H9 (cell line): ENCODE measurements around the gene KRTAP10-5. TPM values are rescaled to one million over a fixed set of nuclear protein-coding genes. Genes with fewer than 3 reads are reported as not detected.

Source experiments
- DNase-seq: peaks from one replicate; pipeline ENCODE4 v3.0.0-alpha.2; 2017
- H2AFZ ChIP-seq: one replicate; pipeline ENCODE4 v1.6.1; 2013; ENCODE audit warnings: mild to moderate bottlenecking, low read length, control low read depth, moderate library complexity
- H2AK5ac ChIP-seq: 2 replicates; pipeline ENCODE4 v1.6.1; 2013; ENCODE audit warnings: low read length, control low read depth, mixed read lengths; ENCODE audit not compliant: insufficient read length
- H2BK120ac ChIP-seq: one replicate; pipeline ENCODE4 v1.6.1; 2013; ENCODE audit warnings: low read depth, mild to moderate bottlenecking, low read length, control low read depth, inconsistent platforms; ENCODE audit not compliant: poor library complexity, severe bottlenecking
- H2BK12ac ChIP-seq: 2 replicates; pipeline ENCODE4 v1.6.1; 2013; ENCODE audit warnings: low read length, control low read depth, mixed read lengths, low read depth; ENCODE audit not compliant: insufficient read length
- H2BK15ac ChIP-seq: 2 replicates; pipeline ENCODE4 v1.6.1; 2013; ENCODE audit warnings: low read depth, low read length, control low read depth
- H2BK20ac ChIP-seq: one replicate; pipeline ENCODE4 v1.6.1; 2013; ENCODE audit warnings: low read depth, mild to moderate bottlenecking, low read length, control low read depth, inconsistent platforms; ENCODE audit not compliant: poor library complexity, severe bottlenecking
- H2BK5ac ChIP-seq: 2 replicates; pipeline ENCODE4 v1.6.1; 2013; ENCODE audit warnings: low read length, control low read depth, mixed read lengths; ENCODE audit not compliant: insufficient read length
- H3K14ac ChIP-seq: 2 replicates; pipeline ENCODE4 v1.6.1; 2013; ENCODE audit warnings: low read length, control low read depth; ENCODE audit not compliant: insufficient read depth
- H3K18ac ChIP-seq: 2 replicates; pipeline ENCODE4 v1.6.1; 2013; ENCODE audit warnings: low read depth, mild to moderate bottlenecking, mixed read lengths, low read length, control low read depth; ENCODE audit not compliant: insufficient read length
- H3K23ac ChIP-seq: 2 replicates; pipeline ENCODE4 v1.6.1; 2013; ENCODE audit warnings: low read length, control low read depth, mixed read lengths, low read depth; ENCODE audit not compliant: insufficient read length
- H3K23me2 ChIP-seq: 2 replicates; pipeline ENCODE4 v1.6.1; 2013; ENCODE audit warnings: low read depth, mild to moderate bottlenecking, mixed read lengths, low read length, control low read depth; ENCODE audit not compliant: insufficient read length, poor library complexity, severe bottlenecking
- H3K27ac ChIP-seq: 2 replicates; pipeline ENCODE4 v1.5.1; 2013; ENCODE audit warnings: low read length, control low read depth, mixed read lengths, low read depth; ENCODE audit not compliant: insufficient read length
- H3K27me3 ChIP-seq: 2 replicates; pipeline ENCODE4 v1.6.1; 2013; ENCODE audit warnings: low read length, control low read depth, inconsistent platforms; ENCODE audit not compliant: insufficient read depth
- H3K4ac ChIP-seq: 2 replicates; pipeline ENCODE4 v1.6.1; 2013; ENCODE audit warnings: low read depth, mild to moderate bottlenecking, control low read depth, inconsistent platforms, low read length, moderate library complexity
- H3K4me1 ChIP-seq: 2 replicates; pipeline ENCODE4 v1.6.1; 2013; ENCODE audit warnings: low read length, control low read depth, inconsistent platforms; ENCODE audit not compliant: insufficient read depth
- H3K4me2 ChIP-seq: 2 replicates; pipeline ENCODE4 v1.6.1; 2013; ENCODE audit warnings: low read length, control low read depth, mixed read lengths; ENCODE audit not compliant: insufficient read length, insufficient read depth
- H3K56ac ChIP-seq: 2 replicates; pipeline ENCODE4 v1.6.1; 2013; ENCODE audit warnings: low read depth, mild to moderate bottlenecking, mixed read lengths, low read length, control low read depth; ENCODE audit not compliant: insufficient read length
- H3K79me1 ChIP-seq: 2 replicates; pipeline ENCODE4 v1.6.1; 2013; ENCODE audit warnings: low read depth, mild to moderate bottlenecking, moderate library complexity, low read length, control low read depth, inconsistent platforms; ENCODE audit not compliant: insufficient read depth, poor library complexity, severe bottlenecking
- H3K79me2 ChIP-seq: 2 replicates; pipeline ENCODE4 v1.6.1; 2013; ENCODE audit warnings: low read length, control low read depth, inconsistent platforms; ENCODE audit not compliant: insufficient read depth
- H3K9ac ChIP-seq: 2 replicates; pipeline ENCODE4 v1.6.1; 2013; ENCODE audit warnings: low read length, control low read depth, mixed read lengths; ENCODE audit not compliant: insufficient read length; ENCODE audit errors: extremely low read depth
- H3K9me3 ChIP-seq: one replicate; pipeline ENCODE4 v1.6.1; 2013; ENCODE audit warnings: low read depth, low read length, inconsistent platforms; ENCODE audit not compliant: control insufficient read depth
- H3T11ph ChIP-seq: one replicate; pipeline ENCODE4 v1.6.1; 2013; ENCODE audit warnings: mild to moderate bottlenecking, low read length, control low read depth, inconsistent platforms
- H4K20me1 ChIP-seq: one replicate; pipeline ENCODE4 v1.6.1; 2013; ENCODE audit not compliant: control insufficient read depth, insufficient read length, insufficient read depth
- H4K5ac ChIP-seq: 2 replicates; pipeline ENCODE4 v1.6.1; 2013; ENCODE audit warnings: low read depth, mild to moderate bottlenecking, mixed read lengths, low read length, control low read depth; ENCODE audit not compliant: insufficient read length
- H4K8ac ChIP-seq: replicated peaks from 2 replicates; pipeline ENCODE4 v1.6.1; 2013; ENCODE audit warnings: low read length, control low read depth, mixed read lengths, low read depth; ENCODE audit not compliant: insufficient read length
- H4K91ac ChIP-seq: 2 replicates; pipeline ENCODE4 v1.6.1; 2013; ENCODE audit warnings: low read depth, mild to moderate bottlenecking, moderate library complexity, mixed read lengths, low read length, control low read depth; ENCODE audit not compliant: insufficient read length
- H3K27ac Mint-ChIP-seq, 3 experiments: 2 replicates in 2 of 3; 3 replicates in 1 of 3; pipeline ENCODE4 v1.8.0; 2020 to 2021; ENCODE audit warnings: mixed read lengths in 3 of 3, mild to moderate bottlenecking in 1 of 3, moderate library complexity in 1 of 3
- H3K27me3 Mint-ChIP-seq: 2 replicates; pipeline ENCODE4 v1.8.0; 2021; ENCODE audit warnings: low read depth, mild to moderate bottlenecking, moderate library complexity, mixed read lengths
- H3K36me3 Mint-ChIP-seq, 3 experiments: 2 replicates in 2 of 3; 3 replicates in 1 of 3; pipeline ENCODE4 v1.8.0; 2020 to 2021; ENCODE audit warnings: low read depth in 3 of 3, mixed read lengths in 3 of 3; ENCODE audit not compliant: insufficient read depth in 1 of 3
- H3K4me1 Mint-ChIP-seq, 2 experiments: 2 replicates each; pipeline ENCODE4 v1.8.0; 2020; ENCODE audit warnings: mixed read lengths in 2 of 2
- H3K4me3 Mint-ChIP-seq, 2 experiments: 2 replicates in 1 of 2; 3 replicates in 1 of 2; pipeline ENCODE4 v1.8.0; 2020 to 2021; ENCODE audit warnings: mild to moderate bottlenecking in 2 of 2, mixed read lengths in 2 of 2, moderate library complexity in 1 of 2
- H3K9me3 Mint-ChIP-seq, 2 experiments: 2 replicates in 1 of 2; 3 replicates in 1 of 2; pipeline ENCODE4 v1.8.0; 2020; ENCODE audit warnings: mild to moderate bottlenecking in 2 of 2, mixed read lengths in 2 of 2, moderate library complexity in 1 of 2
- CTCF ChIP-seq: fragments of 200-600 bp; sonication (generic); conservative IDR thresholded peaks from 3 replicates; pipeline ENCODE4 v1.8.0; 2021; ENCODE audit warnings: antibody characterized with exemption, mild to moderate bottlenecking
- WGBS: extraction: QIAGEN DNeasy Blood & Tissue Kit; methylation state at CpG from one replicate; pipeline ENCODE4 v1.1.7; 2013; ENCODE audit warnings: missing lambda C conversion rate, low lambda C conversion rate, mixed read lengths; ENCODE audit not compliant: insufficient read length; ENCODE audit errors: extremely low coverage; 5-methylcytosine and 5-hydroxymethylcytosine counted together
- total RNA-seq: library from RNA; stranded (reverse); gene quantifications from 2 replicates; pipeline ENCODE4 v1.2.1, GENCODE V29; 2021

Gene KRTAP10-5
- total RNA-seq, 1 experiment from 2014 or later, result not detected

GRCh38 chr21:44613386-44614155, 33.2 kb upstream of the KRTAP10-5 start:
- Mint-ChIP-seq H3K27me3 (peaks cover 7% of the 10 kb centered on the region; the same call in 1 of the 2 replicates), H3K36me3 (peaks cover 8 to 26% (median 21%) of the 10 kb centered on the region in 3 experiments), H3K4me1 (peaks cover 24 to 27% of the 10 kb centered on the region in 2 experiments), H3K4me3 (no peak overlapping the region), H3K27ac (no peak overlapping the region), H3K9me3 (peaks cover 33 to 38% of the 10 kb centered on the region in 2 experiments)
- Histone ChIP-seq H2AK5ac (no peak overlapping the region), H3K23me2 (no peaks in the 10 kb centered on the region), H3K9me3 (peaks cover 9% of the 10 kb centered on the region), H3K4me2 (no peak overlapping the region), H3T11ph (no peak overlapping the region), H2BK12ac (no peak overlapping the region), H4K20me1 (no peaks in the 10 kb centered on the region), H3K9ac (no peak overlapping the region), H3K18ac (no peak overlapping the region), H3K27me3 (no peaks in the 10 kb centered on the region), H3K79me2 (no peaks in the 10 kb centered on the region), H3K27ac (no peak overlapping the region), H2BK20ac (no peak overlapping the region), H4K5ac (no peak overlapping the region), H2BK120ac (no peak overlapping the region), H3K56ac (no peak overlapping the region), H4K91ac (no peak overlapping the region), H3K14ac (no peak overlapping the region), H2BK5ac (no peak overlapping the region), H2AFZ (no peak overlapping the region), H3K79me1 (no peaks in the 10 kb centered on the region), H2BK15ac (no peak overlapping the region), H4K8ac (no peak overlapping the region), H3K4me1 (no peaks in the 10 kb centered on the region), H3K23ac (no peak overlapping the region), H3K4ac (no peak overlapping the region)
- no CpG with 5 or more reads among the region's 26 CpGs for WGBS
- DNase-seq, result no peak
- no peak for TF ChIP-seq CTCF
